ENCODE data around the gene CRNN. TPM values are rescaled to one million over a fixed set of nuclear protein-coding genes. Genes with fewer than 3 reads are reported as not detected.

The CRNN gene
- total RNA-seq, 2 experiments from 2014 or later: not detected

GRCh38 chr1:152442301-152442700, 28.2 kb upstream of the CRNN start:
- H3K27ac ChIP-seq (ENCODE audit: low read depth in 1 of 2, low read length in 2 of 2): no peak overlapping the region
- ATAC-seq (ENCODE audit: poor library complexity) (no peak), DNase-seq (no peak)
- intact Hi-C loops (cut with DNase I, micrococcal nuclease): loop anchor here (5.0 kb wide), 3 partner anchors 45 to 390 kb away; no protein-coding TSS in a partner anchor
- no peaks in the 10 kb centered on the region for H3K36me3 ChIP-seq (ENCODE audit: insufficient read depth, low read length)
- no peaks in the 10 kb centered on the region for H3K36me3 Mint-ChIP-seq (ENCODE audit: low read depth)
- H3K4me1 Mint-ChIP-seq (ENCODE audit: low read depth): peaks cover 5% of the 10 kb centered on the region
- H3K9me3 ChIP-seq (ENCODE audit: control insufficient read depth in 1 of 2, insufficient read depth in 1 of 2, low read length in 2 of 2): no peaks in the 10 kb centered on the region
- no peaks in the 10 kb centered on the region for H3K9me3 Mint-ChIP-seq
- H3K27ac Mint-ChIP-seq: no peak overlapping the region
- peaks cover 7% of the 10 kb centered on the region for H3K27me3 Mint-ChIP-seq
- POLR2A ChIA-PET: no interaction called here
- H3K4me1 ChIP-seq (ENCODE audit: insufficient read depth, low read length): peaks cover 7% of the 10 kb centered on the region
- TF ChIP-seq, protein P1, sequence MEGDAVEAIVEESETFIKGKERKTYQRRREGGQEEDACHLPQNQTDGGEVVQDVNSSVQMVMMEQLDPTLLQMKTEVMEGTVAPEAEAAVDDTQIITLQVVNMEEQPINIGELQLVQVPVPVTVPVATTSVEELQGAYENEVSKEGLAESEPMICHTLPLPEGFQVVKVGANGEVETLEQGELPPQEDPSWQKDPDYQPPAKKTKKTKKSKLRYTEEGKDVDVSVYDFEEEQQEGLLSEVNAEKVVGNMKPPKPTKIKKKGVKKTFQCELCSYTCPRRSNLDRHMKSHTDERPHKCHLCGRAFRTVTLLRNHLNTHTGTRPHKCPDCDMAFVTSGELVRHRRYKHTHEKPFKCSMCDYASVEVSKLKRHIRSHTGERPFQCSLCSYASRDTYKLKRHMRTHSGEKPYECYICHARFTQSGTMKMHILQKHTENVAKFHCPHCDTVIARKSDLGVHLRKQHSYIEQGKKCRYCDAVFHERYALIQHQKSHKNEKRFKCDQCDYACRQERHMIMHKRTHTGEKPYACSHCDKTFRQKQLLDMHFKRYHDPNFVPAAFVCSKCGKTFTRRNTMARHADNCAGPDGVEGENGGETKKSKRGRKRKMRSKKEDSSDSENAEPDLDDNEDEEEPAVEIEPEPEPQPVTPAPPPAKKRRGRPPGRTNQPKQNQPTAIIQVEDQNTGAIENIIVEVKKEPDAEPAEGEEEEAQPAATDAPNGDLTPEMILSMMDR (IDR thresholded peaks at IDR 0.05): no peak
- H3K4me3 Mint-ChIP-seq: no peak overlapping the region
- H3K27me3 ChIP-seq (ENCODE audit: control insufficient read depth in 1 of 2, insufficient read depth in 2 of 2, low read length in 2 of 2): peaks cover 0 to 4% of the 10 kb centered on the region in 2 experiments
- H3K4me3 ChIP-seq (ENCODE audit: low read length): no peak overlapping the region
- CTCF ChIA-PET: no interaction called here

DNA sequence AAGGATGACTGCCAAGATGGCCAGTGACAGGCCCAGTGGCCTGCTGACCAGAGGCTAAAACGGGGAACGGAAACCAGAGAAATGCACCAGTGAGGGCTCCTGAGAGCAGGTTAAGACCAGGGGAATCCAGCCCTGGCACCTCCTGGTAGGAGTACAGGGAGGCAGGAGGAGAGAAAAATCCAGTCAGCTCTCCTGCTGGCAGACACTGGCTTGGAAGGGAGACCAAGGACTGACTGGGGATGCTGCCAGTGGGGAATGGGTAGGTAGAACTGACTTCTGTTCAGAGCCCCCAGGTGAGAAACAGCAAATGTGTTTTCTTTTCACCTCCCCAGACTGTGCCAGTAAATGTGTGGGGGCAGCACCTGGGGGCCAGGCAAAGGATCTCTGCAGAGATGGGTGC, 27.7 kb upstream of the CRNN start:
- TF ChIP-seq, protein P1 (IDR thresholded peaks at IDR 0.05): no peak
- intact Hi-C loops (cut with DNase I, micrococcal nuclease): loop anchor here (1.0 to 5.0 kb wide), 5 partner anchors 17 to 389 kb away; no protein-coding TSS in a partner anchor
- peaks cover 0 to 4% of the 10 kb centered on the region in 2 experiments for H3K27me3 ChIP-seq (ENCODE audit: control insufficient read depth in 1 of 2, insufficient read depth in 2 of 2, low read length in 2 of 2)
- H3K27ac ChIP-seq (ENCODE audit: low read depth in 1 of 2, low read length in 2 of 2): no peak overlapping the region
- H3K4me1 ChIP-seq (ENCODE audit: insufficient read depth, low read length): peaks cover 7% of the 10 kb centered on the region
- no peak for ATAC-seq (ENCODE audit: poor library complexity)
- ChIA-PET CTCF (interaction anchor here (1.7 to 1.9 kb wide), 2 partner anchors 17 to 253 kb away, joined by 5 to 21 read pairs; no protein-coding TSS in a partner anchor), POLR2A (interaction anchor here (1.0 kb wide), 1 partner anchor 46 kb away, joined by 3 read pairs; no protein-coding TSS in a partner anchor)
- no peak for DNase-seq
- Mint-ChIP-seq H3K4me3 (no peak overlapping the region), H3K9me3 (no peaks in the 10 kb centered on the region), H3K27me3 (peaks cover 12% of the 10 kb centered on the region), H3K36me3 (ENCODE audit: low read depth) (no peaks in the 10 kb centered on the region), H3K27ac (no peak overlapping the region), H3K4me1 (ENCODE audit: low read depth) (peaks cover 5% of the 10 kb centered on the region)
- no peaks in the 10 kb centered on the region for H3K9me3 ChIP-seq (ENCODE audit: control insufficient read depth in 1 of 2, insufficient read depth in 1 of 2, low read length in 2 of 2)
- no peak overlapping the region for H3K4me3 ChIP-seq (ENCODE audit: low read length)
- no peaks in the 10 kb centered on the region for H3K36me3 ChIP-seq (ENCODE audit: insufficient read depth, low read length)

GRCh38 chr1:152440635-152441471, 26.8 kb upstream of the CRNN start:
- Histone ChIP-seq H3K9me3 (ENCODE audit: control insufficient read depth in 1 of 2, insufficient read depth in 1 of 2, low read length in 2 of 2) (no peaks in the 10 kb centered on the region), H3K36me3 (ENCODE audit: insufficient read depth, low read length) (no peaks in the 10 kb centered on the region), H3K4me1 (ENCODE audit: insufficient read depth, low read length) (peaks cover 7% of the 10 kb centered on the region), H3K27me3 (ENCODE audit: control insufficient read depth in 1 of 2, insufficient read depth in 2 of 2, low read length in 2 of 2) (peaks cover 0 to 4% of the 10 kb centered on the region in 2 experiments), H3K4me3 (ENCODE audit: low read length) (no peak overlapping the region), H3K27ac (ENCODE audit: low read depth in 1 of 2, low read length in 2 of 2) (no peak overlapping the region)
- Mint-ChIP-seq H3K27ac (no peak overlapping the region), H3K36me3 (ENCODE audit: low read depth) (no peaks in the 10 kb centered on the region), H3K4me1 (ENCODE audit: low read depth) (peaks cover 5% of the 10 kb centered on the region), H3K4me3 (no peak overlapping the region), H3K27me3 (peaks cover 21% of the 10 kb centered on the region), H3K9me3 (no peaks in the 10 kb centered on the region)
- DNase-seq: peak; percentile 48 to 87 (median 60)
- ChIA-PET CTCF (interaction anchor here (0.7 to 1.9 kb wide), 7 partner anchors 8 to 252 kb away, joined by 3 to 21 read pairs (median 5); no protein-coding TSS in a partner anchor), POLR2A (interaction anchor here (0.6 to 1.0 kb wide), 4 partner anchors 18 to 45 kb away, joined by 3 to 6 read pairs (median 3); no protein-coding TSS in a partner anchor)
- intact Hi-C loops (cut with DNase I, micrococcal nuclease): loop anchor here (1.0 to 5.0 kb wide), 5 partner anchors 17 to 389 kb away; no protein-coding TSS in a partner anchor
- TF ChIP-seq, protein P1 (IDR thresholded peaks at IDR 0.05): peak; percentile 90
- ATAC-seq (ENCODE audit: poor library complexity): peak; percentile 99

All from CD4-positive, alpha-beta T cell (primary cell).